Thoracic aorta (tissue), 2 donors: ENCODE measurements around the gene CADM2. TPM values are rescaled to one million over a fixed set of nuclear protein-coding genes. Genes with fewer than 3 reads are reported as not detected.

ENCODE experiments used
- ATAC-seq: fragments of 150-250 bp; one replicate; pipeline ENCODE4 v1.8.0; 2017; ENCODE audit warnings: low read depth; ENCODE audit not compliant: insufficient number of reproducible peaks, low FRiP score
- DNase-seq: peaks from one replicate; pipeline ENCODE4 v3.0.0-alpha.2; 2020; ENCODE audit warnings: low spot score
- H3K27ac ChIP-seq, 2 donors: fragments of 200-600 bp; sonication (generic); 1 replicate in 1 of 2; 2 replicates in 1 of 2; pipeline ENCODE4 v1.5.1; 2016; ENCODE audit warnings: mild to moderate bottlenecking in 2 of 2, moderate library complexity in 2 of 2
- H3K27me3 ChIP-seq: fragments of 200-600 bp; sonication (generic); replicated peaks from 2 replicates; pipeline ENCODE4 v1.6.0; 2016; ENCODE audit warnings: mild to moderate bottlenecking; ENCODE audit not compliant: insufficient read depth
- H3K36me3 ChIP-seq: fragments of 200-600 bp; sonication (generic); one replicate; pipeline ENCODE4 v1.5.1; 2016
- H3K4me1 ChIP-seq, 2 donors: fragments of 200-600 bp; sonication (generic); 1 replicate in 1 of 2; 2 replicates in 1 of 2; pipeline versions ENCODE4 v1.5.1 to v1.6.0; 2016; ENCODE audit warnings: low read depth in 2 of 2, mild to moderate bottlenecking in 1 of 2; ENCODE audit not compliant: control insufficient read depth in 1 of 2
- H3K4me3 ChIP-seq: fragments of 200-600 bp; sonication (generic); 2 replicates; pipeline ENCODE4 v1.5.1; 2016; ENCODE audit warnings: mild to moderate bottlenecking
- H3K9me3 ChIP-seq: fragments of 200-600 bp; sonication (generic); 2 replicates; pipeline ENCODE4 v1.5.1; 2016
- total RNA-seq, 2 donors: library from RNA; depleted of rRNA; stranded (reverse); fragments of >200 nt; gene quantifications; one replicate each; pipeline versions ENCODE4 v1.1.0 to v1.2.3, GENCODE V29; 2016
- TF ChIP-seq, protein P1 (sequence below): fragments of 200-600 bp; sonication (generic); IDR thresholded peaks from one replicate; pipeline ENCODE4 v1.5.1; 2019; ENCODE audit warnings: antibody characterized with exemption

Gene CADM2
- total RNA-seq, 2 donors from 2014 or later = 1.8 TPM; not detected in 1

DNA sequence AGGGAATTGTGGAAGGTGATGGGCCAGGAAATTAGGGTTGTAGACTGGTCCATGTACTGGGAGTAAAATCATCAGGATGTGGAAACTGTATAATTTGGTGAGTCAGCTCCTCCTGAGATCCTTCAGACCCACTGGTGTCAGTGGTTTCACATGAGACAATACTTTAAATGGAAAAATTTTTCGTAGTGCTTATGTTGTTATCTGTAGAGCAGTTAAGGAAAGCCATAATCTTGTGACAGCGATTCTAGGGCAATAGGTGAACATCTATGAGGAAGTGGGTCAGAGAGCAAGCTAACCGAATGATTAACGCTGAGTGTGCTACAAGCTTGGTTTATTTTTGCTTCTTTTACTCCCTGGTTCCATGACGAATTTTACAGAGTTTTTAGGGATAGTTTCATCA, 200.6 kb downstream of the CADM2 start:
- ATAC-seq = no peak
- H3K4me3 ChIP-seq = no peak overlapping the region

GRCh38 chr3:85161544-85161943, 202.8 kb downstream of the CADM2 start:
- H3K36me3 ChIP-seq = no peaks in the 10 kb centered on the region
- no peak overlapping the region for H3K27ac ChIP-seq
- H3K4me1 ChIP-seq = no peaks in the 10 kb centered on the region
- DNase-seq = no peak
- H3K9me3 ChIP-seq = no peaks in the 10 kb centered on the region
- ATAC-seq = no peak
- H3K4me3 ChIP-seq = no peak overlapping the region
- TF ChIP-seq, protein P1, sequence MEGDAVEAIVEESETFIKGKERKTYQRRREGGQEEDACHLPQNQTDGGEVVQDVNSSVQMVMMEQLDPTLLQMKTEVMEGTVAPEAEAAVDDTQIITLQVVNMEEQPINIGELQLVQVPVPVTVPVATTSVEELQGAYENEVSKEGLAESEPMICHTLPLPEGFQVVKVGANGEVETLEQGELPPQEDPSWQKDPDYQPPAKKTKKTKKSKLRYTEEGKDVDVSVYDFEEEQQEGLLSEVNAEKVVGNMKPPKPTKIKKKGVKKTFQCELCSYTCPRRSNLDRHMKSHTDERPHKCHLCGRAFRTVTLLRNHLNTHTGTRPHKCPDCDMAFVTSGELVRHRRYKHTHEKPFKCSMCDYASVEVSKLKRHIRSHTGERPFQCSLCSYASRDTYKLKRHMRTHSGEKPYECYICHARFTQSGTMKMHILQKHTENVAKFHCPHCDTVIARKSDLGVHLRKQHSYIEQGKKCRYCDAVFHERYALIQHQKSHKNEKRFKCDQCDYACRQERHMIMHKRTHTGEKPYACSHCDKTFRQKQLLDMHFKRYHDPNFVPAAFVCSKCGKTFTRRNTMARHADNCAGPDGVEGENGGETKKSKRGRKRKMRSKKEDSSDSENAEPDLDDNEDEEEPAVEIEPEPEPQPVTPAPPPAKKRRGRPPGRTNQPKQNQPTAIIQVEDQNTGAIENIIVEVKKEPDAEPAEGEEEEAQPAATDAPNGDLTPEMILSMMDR = no peak
- no peaks in the 10 kb centered on the region for H3K27me3 ChIP-seq

More for the DNA sequence above, 200.6 kb downstream of the CADM2 start:
- Histone ChIP-seq H3K4me1 (no peaks in the 10 kb centered on the region), H3K27me3 (no peaks in the 10 kb centered on the region), H3K36me3 (no peaks in the 10 kb centered on the region), H3K9me3 (no peaks in the 10 kb centered on the region), H3K27ac (no peak overlapping the region)
- no peak for DNase-seq
- TF ChIP-seq, protein P1 = no peak

- H3K27me3 ChIP-seq = no peaks in the 10 kb centered on the region
- no peak for ATAC-seq
- TF ChIP-seq, protein P1 = no peak
- H3K27ac ChIP-seq = no peak overlapping the region
- no peak for DNase-seq
- no peaks in the 10 kb centered on the region for H3K9me3 ChIP-seq
- no peaks in the 10 kb centered on the region for H3K36me3 ChIP-seq
- no peaks in the 10 kb centered on the region for H3K4me1 ChIP-seq
- no peak overlapping the region for H3K4me3 ChIP-seq
These were observed 204.1 kb downstream of the CADM2 start for GRCh38 chr3:85162905-85163304.

GRCh38 chr3:85164436-85164835, 205.6 kb downstream of the CADM2 start:
- H3K4me1 ChIP-seq = no peaks in the 10 kb centered on the region
- H3K27ac ChIP-seq = no peak overlapping the region
- H3K27me3 ChIP-seq = no peaks in the 10 kb centered on the region
- TF ChIP-seq, protein P1 = no peak
- H3K4me3 ChIP-seq = no peak overlapping the region
- no peaks in the 10 kb centered on the region for H3K9me3 ChIP-seq
- DNase-seq (no peak), ATAC-seq (no peak)
- no peaks in the 10 kb centered on the region for H3K36me3 ChIP-seq

DNA sequence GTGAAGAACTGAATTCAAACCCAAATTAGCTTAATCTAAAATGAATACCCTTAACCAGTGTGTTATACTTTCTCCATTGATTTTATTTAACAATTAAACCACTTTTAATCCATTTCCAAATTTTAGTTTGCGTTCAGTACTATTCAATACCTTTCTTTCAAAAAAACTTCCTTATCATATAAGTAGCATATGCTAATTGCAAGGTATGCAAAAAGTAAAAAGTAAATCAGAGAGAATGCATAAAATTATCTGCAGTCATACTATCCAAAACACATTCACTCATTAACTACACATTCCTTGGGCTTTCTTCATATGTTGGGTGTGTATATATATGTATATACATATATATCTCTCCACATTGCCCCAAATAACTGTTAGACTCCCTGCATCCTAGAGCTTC, 208.8 kb downstream of the CADM2 start:
- Histone ChIP-seq H3K4me1 (no peaks in the 10 kb centered on the region), H3K9me3 (no peaks in the 10 kb centered on the region), H3K36me3 (no peaks in the 10 kb centered on the region), H3K27ac (no peak overlapping the region), H3K4me3 (no peak overlapping the region), H3K27me3 (no peaks in the 10 kb centered on the region)
- ATAC-seq (no peak), DNase-seq (no peak)
- TF ChIP-seq, protein P1 = no peak
